GM13977 (cell line): ENCODE measurements around the gene IPCEF1.

Experiments used
- DNase-seq: peaks from one replicate; pipeline ENCODE4 v3.0.0; 2012; ENCODE audit warnings: low spot score
- CTCF ChIP-seq: IDR thresholded peaks from 2 replicates; pipeline ENCODE4 v1.5.1; 2012; ENCODE audit warnings: mild to moderate bottlenecking, control low read depth; ENCODE audit not compliant: insufficient read depth; ENCODE audit errors: extremely low read depth, missing control alignments
- in situ Hi-C: fragments of 300-500 bp; cut with MboI; formaldehyde crosslinking; loops from one replicate; pipeline ENCODE4 v1.12.0; 2022; ENCODE audit warnings: low sequenced_read_pairs, low pct_unique_long_range_greater_than_20kb, mixed read lengths, inconsistent platforms; ENCODE audit not compliant: unreplicated experiment

The IPCEF1 gene

GRCh38 chr6:154397491-154398195 lies 41.0 kb upstream of the IPCEF1 start:
- no peak for DNase-seq
- in situ Hi-C loops, result no loop called here
- no peak for TF ChIP-seq CTCF

- no peak for TF ChIP-seq CTCF
- in situ Hi-C loops, result no loop called here
- DNase-seq, result no peak
These were observed 39.3 kb upstream of the IPCEF1 start for GRCh38 chr6:154395878-154396277.

- no peak for TF ChIP-seq CTCF
- in situ Hi-C loops, result no loop called here
- no peak for DNase-seq
These were observed 38.7 kb upstream of the IPCEF1 start for GRCh38 chr6:154395316-154395715.

GRCh38 chr6:154394571-154394970 lies 38.0 kb upstream of the IPCEF1 start:
- in situ Hi-C loops, result no loop called here
- no peak for TF ChIP-seq CTCF
- DNase-seq, result no peak

GRCh38 chr6:154390034-154390433 lies 33.4 kb upstream of the IPCEF1 start:
- DNase-seq, result no peak
- TF ChIP-seq CTCF, result no peak
- in situ Hi-C loops, result no loop called here

GRCh38 chr6:154388803-154389202 lies 32.2 kb upstream of the IPCEF1 start:
- in situ Hi-C loops, result no loop called here
- DNase-seq, result no peak
- TF ChIP-seq CTCF, result no peak
